GM19324 (cell line): ENCODE measurements around the gene ATP6V1G2.

ENCODE experiments used
- ATAC-seq: cut with Tn5 transposase; IDR thresholded peaks from one replicate; pipeline ENCODE4 v1.9.1; 2021; ENCODE audit warnings: mild to moderate bottlenecking, moderate library complexity; ENCODE audit not compliant: unreplicated experiment, low FRiP score

ATP6V1G2 gene

DNA sequence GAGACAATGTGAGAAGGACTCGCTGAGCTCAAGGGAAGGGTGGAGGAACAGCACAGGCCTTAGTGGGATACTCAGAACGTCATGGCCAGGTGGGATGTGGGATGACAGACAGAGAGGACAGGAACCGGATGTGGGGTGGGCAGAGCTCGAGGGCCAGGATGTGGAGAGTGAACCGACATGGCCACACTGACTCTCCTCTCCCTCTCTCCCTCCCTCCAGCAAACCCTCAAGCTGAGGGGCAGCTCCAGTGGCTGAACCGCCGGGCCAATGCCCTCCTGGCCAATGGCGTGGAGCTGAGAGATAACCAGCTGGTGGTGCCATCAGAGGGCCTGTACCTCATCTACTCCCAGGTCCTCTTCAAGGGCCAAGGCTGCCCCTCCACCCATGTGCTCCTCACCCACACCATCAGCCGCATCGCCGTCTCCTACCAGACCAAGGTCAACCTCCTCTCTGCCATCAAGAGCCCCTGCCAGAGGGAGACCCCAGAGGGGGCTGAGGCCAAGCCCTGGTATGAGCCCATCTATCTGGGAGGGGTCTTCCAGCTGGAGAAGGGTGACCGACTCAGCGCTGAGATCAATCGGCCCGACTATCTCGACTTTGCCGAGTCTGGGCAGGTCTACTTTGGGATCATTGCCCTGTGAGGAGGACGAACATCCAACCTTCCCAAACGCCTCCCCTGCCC, 30.6 kb upstream of the ATP6V1G2 start:
- no peak for ATAC-seq

DNA sequence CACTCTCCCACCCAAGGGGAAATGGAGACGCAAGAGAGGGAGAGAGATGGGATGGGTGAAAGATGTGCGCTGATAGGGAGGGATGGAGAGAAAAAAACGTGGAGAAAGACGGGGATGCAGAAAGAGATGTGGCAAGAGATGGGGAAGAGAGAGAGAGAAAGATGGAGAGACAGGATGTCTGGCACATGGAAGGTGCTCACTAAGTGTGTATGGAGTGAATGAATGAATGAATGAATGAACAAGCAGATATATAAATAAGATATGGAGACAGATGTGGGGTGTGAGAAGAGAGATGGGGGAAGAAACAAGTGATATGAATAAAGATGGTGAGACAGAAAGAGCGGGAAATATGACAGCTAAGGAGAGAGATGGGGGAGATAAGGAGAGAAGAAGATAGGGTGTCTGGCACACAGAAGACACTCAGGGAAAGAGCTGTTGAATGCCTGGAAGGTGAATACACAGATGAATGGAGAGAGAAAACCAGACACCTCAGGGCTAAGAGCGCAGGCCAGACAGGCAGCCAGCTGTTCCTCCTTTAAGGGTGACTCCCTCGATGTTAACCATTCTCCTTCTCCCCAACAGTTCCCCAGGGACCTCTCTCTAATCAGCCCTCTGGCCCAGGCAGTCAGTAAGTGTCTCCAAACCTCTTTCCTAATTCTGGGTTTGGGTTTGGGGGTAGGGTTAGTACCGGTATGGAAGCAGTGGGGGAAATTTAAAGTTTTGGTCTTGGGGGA, 29.7 kb upstream of the ATP6V1G2 start:
- ATAC-seq, result no peak

DNA sequence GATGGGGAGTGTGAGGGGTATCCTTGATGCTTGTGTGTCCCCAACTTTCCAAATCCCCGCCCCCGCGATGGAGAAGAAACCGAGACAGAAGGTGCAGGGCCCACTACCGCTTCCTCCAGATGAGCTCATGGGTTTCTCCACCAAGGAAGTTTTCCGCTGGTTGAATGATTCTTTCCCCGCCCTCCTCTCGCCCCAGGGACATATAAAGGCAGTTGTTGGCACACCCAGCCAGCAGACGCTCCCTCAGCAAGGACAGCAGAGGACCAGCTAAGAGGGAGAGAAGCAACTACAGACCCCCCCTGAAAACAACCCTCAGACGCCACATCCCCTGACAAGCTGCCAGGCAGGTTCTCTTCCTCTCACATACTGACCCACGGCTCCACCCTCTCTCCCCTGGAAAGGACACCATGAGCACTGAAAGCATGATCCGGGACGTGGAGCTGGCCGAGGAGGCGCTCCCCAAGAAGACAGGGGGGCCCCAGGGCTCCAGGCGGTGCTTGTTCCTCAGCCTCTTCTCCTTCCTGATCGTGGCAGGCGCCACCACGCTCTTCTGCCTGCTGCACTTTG, 29.0 kb upstream of the ATP6V1G2 start, which contains the start of gene TNF:
Gene TNF (plus strand): TSS at position 231 of the 567 bp plus-strand sequence. CDS start 177 bp downstream, at position 408.
- no peak for ATAC-seq

DNA sequence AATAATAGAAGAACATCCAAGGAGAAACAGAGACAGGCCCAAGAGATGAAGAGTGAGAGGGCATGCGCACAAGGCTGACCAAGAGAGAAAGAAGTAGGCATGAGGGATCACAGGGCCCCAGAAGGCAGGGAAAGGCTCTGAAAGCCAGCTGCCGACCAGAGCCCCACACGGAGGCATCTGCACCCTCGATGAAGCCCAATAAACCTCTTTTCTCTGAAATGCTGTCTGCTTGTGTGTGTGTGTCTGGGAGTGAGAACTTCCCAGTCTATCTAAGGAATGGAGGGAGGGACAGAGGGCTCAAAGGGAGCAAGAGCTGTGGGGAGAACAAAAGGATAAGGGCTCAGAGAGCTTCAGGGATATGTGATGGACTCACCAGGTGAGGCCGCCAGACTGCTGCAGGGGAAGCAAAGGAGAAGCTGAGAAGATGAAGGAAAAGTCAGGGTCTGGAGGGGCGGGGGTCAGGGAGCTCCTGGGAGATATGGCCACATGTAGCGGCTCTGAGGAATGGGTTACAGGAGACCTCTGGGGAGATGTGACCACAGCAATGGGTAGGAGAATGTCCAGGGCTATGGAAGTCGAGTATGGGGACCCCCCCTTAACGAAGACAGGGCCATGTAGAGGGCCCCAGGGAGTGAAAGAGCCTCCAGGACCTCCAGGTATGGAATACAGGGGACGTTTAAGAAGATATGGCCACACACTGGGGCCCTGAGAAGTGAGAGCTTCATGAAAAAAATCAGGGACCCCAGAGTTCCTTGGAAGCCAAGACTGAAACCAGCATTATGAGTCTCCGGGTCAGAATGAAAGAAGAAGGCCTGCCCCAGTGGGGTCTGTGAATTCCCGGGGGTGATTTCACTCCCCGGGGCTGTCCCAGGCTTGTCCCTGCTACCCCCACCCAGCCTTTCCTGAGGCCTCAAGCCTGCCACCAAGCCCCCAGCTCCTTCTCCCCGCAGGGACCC, 28.0 kb upstream of the ATP6V1G2 start:
- ATAC-seq, result no peak

DNA sequence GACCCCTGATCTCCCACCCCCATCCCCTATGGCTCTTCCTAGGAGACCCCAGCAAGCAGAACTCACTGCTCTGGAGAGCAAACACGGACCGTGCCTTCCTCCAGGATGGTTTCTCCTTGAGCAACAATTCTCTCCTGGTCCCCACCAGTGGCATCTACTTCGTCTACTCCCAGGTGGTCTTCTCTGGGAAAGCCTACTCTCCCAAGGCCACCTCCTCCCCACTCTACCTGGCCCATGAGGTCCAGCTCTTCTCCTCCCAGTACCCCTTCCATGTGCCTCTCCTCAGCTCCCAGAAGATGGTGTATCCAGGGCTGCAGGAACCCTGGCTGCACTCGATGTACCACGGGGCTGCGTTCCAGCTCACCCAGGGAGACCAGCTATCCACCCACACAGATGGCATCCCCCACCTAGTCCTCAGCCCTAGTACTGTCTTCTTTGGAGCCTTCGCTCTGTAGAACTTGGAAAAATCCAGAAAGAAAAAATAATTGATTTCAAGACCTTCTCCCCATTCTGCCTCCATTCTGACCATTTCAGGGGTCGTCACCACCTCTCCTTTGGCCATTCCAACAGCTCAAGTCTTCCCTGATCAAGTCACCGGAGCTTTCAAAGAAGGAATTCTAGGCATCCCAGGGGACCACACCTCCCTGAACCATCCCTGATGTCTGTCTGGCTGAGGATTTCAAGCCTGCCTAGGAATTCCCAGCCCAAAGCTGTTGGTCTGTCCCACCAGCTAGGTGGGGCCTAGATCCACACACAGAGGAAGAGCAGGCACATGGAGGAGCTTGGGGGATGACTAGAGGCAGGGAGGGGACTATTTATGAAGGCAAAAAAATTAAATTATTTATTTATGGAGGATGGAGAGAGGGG, 27.1 kb upstream of the ATP6V1G2 start:
- ATAC-seq, result no peak

DNA sequence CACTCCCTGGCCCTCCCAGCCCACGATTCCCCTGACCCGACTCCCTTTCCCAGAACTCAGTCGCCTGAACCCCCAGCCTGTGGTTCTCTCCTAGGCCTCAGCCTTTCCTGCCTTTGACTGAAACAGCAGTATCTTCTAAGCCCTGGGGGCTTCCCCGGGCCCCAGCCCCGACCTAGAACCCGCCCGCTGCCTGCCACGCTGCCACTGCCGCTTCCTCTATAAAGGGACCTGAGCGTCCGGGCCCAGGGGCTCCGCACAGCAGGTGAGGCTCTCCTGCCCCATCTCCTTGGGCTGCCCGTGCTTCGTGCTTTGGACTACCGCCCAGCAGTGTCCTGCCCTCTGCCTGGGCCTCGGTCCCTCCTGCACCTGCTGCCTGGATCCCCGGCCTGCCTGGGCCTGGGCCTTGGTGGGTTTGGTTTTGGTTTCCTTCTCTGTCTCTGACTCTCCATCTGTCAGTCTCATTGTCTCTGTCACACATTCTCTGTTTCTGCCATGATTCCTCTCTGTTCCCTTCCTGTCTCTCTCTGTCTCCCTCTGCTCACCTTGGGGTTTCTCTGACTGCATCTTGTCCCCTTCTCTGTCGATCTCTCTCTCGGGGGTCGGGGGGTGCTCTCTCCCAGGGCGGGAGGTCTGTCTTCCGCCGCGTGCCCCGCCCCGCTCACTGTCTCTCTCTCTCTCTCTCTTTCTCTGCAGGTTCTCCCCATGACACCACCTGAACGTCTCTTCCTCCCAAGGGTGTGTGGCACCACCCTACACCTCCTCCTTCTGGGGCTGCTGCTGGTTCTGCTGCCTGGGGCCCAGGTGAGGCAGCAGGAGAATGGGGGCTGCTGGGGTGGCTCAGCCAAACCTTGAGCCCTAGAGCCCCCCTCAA, 25.9 kb upstream of the ATP6V1G2 start, which contains the start of gene LTA:
Gene LTA (plus strand): TSS at position 249 of the 871 bp plus-strand sequence. CDS start 454 bp downstream, at position 703.
- ATAC-seq, result peak; percentile 50

DNA sequence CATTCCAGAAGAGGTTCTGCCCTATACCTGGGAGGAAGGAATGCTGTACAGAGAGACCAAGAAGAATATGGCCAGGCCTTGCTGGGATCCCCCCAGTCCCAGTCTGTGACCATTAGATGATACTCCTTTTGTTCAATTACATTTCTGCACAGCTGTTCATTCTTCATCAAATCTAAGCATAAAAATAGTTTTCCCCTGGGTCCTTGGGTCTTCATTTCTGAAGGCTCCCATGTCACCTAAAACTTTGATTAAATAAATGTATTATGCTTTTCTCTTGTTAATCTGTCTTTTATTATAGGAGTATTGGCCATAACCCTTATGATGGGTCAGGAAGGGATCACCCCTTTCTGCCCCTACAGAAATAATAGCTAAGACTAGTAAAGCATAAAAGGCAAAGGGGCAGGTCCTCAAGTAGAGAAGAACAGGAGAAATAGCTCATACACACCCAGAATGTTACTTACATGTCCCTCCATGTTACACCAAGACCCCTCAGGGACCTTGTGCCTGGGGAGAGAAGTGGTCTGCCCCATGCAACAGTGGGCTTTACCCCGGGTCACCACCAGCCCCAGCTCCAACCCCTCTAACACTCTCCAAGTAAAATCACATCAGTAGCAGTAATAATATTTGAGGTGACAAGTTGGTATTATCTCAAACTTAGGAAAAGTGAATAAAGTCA, 23.6 kb upstream of the ATP6V1G2 start:
- no peak for ATAC-seq

DNA sequence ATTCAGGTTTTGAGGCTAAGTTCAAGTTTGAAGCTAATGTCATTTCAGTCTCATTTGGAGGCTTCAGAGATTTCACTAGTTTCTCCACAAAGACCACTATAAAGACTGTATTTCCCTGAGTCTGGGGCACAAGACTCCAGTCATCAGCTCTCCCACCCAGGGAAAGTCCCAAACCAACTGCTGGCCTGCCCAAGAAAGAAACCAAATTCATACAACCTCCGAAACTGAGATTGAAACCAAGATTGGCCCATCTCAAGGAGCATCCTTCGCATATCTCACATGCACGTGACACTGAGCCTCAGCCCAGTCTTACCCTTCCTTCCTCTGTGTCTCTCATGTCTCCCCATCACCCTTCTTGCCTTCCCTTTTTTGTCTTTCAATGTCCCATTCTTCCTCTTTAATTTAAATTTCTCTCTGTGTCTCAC, 22.1 kb upstream of the ATP6V1G2 start:
- no peak for ATAC-seq

DNA sequence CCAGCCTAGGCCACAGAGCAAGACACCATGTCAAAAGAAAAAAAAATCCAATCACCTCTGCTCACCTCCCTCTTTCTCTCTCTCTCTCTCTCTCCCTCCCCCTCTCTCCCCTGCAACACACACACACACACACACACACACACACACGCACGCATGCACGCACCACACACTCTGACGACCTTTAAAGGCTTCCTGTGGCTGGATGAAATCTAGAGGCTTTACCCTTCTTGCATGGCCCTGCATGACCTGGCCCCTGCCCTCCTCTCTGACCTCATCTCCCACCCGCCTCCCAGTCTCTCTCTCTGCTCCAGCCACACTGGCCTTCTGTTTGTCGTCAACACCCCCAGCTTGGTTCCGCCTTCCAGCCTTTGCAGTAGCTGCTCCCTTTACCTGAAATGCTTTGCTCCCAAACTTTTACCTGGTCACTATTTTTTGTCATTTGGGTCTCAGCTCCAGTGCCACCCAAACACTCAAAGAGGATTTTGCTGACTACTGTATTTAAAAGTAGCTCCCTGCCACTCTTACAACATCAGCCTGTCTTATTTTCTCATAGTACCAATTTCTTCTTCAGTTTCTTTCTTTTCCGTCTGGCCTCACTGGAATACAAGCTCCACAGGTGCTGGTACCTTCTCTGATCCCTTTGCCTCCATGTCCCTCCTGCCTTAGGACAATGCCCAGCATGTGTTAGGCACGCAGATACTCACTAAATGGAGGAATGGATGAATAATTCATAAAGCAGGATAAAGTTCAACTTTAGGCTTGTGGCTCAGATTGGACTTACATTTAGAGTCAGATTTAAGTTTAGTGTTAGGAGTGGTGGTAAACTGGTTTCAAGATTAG, 21.3 kb upstream of the ATP6V1G2 start:
- ATAC-seq, result no peak

DNA sequence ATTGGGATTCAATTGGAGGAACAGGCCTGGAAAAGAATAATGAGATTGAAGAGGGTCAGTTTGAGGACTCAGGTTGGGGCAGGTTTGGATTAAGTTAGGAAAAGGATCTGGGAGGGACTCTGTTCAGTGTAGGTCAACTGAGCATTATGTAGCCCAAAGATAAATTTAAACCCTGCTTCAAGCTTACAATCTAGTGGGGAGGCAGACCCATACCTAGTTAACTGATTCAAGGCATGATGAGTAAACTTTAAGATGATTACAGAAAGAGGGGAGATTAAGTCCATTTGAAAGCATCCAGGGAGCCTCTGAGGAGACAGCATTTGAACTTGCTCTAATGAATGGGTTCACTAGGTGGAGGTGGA, 14.3 kb upstream of the ATP6V1G2 start:
- ATAC-seq, result no peak

DNA sequence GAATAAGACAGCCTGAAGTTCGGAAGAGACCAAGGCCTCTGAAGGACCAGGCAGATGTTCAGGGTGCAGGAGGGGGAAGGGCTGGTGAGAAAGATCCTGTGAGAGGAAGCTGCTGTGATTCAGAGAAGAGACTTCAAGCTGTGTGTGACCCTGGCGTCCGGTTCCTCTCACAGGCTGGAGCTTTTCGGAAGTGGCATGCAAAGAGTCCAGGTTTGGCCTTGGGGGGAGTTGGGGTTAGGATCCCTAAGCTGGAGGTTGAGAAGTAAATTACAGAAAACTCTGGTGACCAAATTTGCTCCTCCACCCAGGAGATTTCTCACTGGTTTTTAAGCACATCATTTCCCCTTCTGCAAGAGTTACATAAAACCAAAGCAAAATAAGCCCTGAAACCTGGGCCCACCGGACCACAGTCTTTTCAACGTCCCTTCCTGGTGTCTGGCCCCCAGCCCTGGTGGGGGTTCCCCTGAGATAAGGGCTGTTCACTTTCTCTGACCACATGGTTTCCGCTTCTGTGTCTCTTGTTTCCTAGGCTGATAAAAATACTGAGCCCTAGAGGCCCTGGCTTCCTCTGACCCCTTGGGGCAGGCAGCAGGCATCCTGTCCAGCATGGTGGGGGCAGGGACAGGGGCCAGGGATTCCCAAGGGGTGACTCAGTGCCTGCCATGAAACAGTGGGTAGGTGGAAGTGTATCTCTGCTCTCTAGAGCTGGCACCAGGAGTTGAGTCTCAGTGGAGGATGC, 13.7 kb upstream of the ATP6V1G2 start:
- peak; percentile 65 for ATAC-seq

DNA sequence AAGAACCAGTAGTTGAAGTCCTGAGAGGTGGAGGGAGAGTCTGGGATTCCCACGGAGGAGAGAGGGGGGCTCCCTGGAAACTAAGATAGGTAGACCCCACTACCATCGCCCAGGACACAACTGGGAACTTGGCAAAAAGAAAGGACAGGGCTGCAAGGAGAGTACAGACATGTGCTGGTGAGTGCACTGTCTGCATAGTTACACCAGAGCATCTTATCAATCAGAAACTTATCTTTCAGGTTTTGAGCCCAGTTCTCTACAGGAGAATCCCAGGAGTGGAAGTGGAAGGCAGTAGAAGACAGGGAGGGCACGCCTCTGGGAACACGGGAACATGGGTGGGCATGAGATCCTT, 13.2 kb upstream of the ATP6V1G2 start:
- ATAC-seq, result no peak

DNA sequence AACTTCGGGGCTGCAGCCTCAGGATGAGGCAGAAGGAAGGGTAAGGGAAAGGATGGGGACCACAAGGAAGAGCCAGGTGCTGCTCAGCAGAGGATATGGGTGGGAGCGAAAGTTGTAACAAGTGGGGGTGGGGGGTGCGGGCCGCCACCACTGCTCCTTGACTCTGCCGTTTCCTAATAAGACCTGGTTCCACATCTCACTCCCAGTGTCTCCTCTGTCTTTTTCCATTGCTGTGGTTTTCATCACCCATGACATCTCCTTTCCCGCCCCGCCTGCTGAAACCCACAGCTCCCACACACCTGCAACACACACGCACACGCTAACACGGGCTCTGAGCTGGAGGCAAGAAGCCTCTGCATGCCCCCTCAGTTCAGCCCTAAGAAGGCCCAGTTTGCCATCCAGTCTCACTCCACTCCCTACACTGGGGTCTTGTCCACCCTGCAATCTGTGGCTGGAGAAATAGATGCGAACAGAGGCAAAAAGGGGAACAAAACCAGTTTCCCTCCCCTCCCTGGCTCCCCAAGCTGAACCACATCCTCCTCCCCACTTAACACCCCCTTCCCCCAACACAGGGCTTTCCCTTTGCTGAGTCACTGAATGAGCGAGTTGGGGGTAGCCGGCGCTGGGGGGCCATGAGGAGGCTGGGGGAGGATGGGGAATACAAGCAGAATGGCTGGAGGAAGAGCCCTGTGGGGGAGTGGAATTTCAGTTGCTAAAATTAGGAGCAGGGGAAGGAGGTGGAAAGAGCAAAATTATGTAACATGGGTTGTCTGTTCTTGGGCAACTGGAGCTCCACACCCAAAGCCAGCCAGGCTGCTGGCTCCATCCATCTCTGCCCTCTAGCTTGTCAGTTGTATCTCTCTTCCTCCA, 12.5 kb upstream of the ATP6V1G2 start:
- no peak for ATAC-seq

DNA sequence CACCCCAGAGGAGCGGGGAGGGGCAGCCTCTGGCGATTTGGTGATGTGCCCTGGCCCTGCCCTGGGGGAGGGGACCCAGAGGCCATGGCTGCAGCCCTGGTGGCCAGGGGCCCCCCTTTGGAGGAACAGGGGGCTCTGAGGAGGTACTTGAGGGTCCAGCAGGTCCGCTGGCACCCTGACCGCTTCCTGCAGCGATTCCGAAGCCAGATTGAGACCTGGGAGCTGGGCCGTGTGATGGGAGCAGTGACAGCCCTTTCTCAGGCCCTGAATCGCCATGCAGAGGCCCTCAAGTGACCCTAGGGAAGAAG, 11.9 kb upstream of the ATP6V1G2 start:
- ATAC-seq, result no peak

DNA sequence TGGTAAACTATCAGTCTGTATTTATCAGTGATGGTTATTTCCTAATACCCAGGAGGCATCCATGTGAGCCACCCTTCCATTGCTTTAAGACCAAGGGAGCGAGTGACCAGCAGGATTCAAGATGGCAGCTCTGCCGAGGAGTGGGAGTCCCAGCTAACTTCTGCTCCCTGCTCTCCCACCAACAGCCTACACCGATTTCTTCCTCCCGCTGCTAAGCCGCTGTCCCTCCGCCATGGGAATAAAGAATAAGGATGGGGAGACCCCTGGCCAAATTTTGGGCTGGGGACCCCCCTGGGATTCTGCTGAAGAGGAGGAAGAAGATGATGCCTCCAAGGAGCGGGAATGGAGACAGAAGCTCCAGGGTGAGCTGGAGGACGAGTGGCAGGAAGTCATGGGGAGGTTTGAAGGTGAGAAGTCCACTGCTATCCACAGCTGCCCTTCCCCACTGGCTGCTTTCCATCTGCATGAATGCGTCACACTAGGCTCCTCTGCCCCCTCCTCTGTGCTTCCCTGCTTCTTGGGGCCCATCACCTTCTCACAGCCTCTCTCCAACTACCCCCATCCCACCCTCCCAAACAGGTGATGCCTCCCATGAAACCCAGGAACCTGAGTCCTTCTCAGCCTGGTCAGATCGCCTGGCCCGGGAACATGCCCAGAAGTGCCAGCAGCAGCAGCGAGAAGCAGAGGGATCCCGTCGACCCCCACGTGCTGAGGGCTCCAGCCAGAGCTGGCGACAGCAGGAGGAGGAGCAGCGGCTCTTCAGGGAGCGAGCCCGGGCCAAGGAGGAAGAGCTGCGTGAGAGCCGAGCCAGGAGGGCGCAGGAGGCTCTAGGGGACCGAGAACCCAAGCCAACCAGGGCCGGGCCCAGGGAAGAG, 11.3 kb upstream of the ATP6V1G2 start:
- no peak for ATAC-seq
